Measurements from ENCODE around the gene DUOX1. TPM values are rescaled to one million over a fixed set of nuclear protein-coding genes. Genes with fewer than 3 reads are reported as not detected.
A peak's percentile ranks its signal among the peaks of the same experiment; 100 is the strongest.

DUOX1 gene
- total RNA-seq, 4 donors from 2014 or later, result 0.33 to 1.7 (median 0.61) TPM

DNA sequence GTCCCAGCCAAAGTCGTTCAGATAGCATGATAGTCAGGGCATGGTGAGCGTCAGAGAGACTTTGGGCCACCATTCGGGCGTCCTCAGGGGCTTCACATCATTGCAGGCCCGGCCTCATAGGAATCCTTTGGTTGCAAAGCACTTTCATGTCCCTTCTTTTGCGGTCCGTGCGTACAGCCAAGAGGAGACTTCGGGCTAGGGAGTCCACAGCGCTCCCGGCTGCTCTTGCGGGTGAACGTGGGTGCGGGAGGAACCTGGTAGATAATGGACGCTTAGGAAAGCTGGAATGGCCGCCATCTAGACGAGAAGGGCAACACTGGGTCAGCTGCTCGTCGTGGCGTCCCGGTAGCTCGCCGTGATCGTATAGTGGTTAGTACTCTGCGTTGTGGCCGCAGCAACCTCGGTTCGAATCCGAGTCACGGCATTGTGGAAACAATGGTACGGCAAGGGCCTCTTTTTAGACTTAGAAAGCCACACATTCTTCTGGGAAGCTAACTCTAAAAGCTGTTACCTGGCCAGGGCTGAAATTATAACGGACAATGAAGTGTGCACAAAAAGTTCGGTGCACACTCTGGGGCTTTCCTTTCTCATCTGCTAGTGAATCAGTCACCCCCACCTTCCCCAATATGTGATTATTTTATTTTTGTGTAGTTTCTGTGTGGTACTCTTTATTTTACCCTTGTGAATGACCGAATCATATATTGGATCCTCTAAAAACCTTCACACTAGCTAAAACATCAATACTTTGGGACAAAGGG, 71.2 kb downstream of the DUOX1 start:
- H3K4me3 ChIP-seq, result peak overlapping the region; percentile 69 to 80 (median 72)
- intact Hi-C loops (cut with DNase I), result loop anchor here (2.0 kb wide), 1 partner anchor 78 kb away; no protein-coding TSS in a partner anchor
- peak overlapping the region; percentile 89 to 99 (median 94) for H3K27ac ChIP-seq (replicated peaks in 1 of 4)
- H3K4me1 ChIP-seq, result peaks cover 7 to 16% (median 12%) of the 10 kb centered on the region in 4 donors
- no peaks in the 10 kb centered on the region for H3K36me3 ChIP-seq
- no peaks in the 10 kb centered on the region for H3K9me3 ChIP-seq
- TF ChIP-seq, protein P1, sequence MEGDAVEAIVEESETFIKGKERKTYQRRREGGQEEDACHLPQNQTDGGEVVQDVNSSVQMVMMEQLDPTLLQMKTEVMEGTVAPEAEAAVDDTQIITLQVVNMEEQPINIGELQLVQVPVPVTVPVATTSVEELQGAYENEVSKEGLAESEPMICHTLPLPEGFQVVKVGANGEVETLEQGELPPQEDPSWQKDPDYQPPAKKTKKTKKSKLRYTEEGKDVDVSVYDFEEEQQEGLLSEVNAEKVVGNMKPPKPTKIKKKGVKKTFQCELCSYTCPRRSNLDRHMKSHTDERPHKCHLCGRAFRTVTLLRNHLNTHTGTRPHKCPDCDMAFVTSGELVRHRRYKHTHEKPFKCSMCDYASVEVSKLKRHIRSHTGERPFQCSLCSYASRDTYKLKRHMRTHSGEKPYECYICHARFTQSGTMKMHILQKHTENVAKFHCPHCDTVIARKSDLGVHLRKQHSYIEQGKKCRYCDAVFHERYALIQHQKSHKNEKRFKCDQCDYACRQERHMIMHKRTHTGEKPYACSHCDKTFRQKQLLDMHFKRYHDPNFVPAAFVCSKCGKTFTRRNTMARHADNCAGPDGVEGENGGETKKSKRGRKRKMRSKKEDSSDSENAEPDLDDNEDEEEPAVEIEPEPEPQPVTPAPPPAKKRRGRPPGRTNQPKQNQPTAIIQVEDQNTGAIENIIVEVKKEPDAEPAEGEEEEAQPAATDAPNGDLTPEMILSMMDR (IDR thresholded peaks at IDR 0.05), result no peak
- TF ChIP-seq POLR2AphosphoS5 (IDR thresholded peaks at IDR 0.05), result peak in 1 of 2 donors; percentile 61
- H3K27me3 ChIP-seq, result no peaks in the 10 kb centered on the region
- 11% methylated on average over 21 of the region's 34 CpGs for WGBS
- peak; percentile 96 for DNase-seq (ENCODE audit: extremely low spot score)

DNA sequence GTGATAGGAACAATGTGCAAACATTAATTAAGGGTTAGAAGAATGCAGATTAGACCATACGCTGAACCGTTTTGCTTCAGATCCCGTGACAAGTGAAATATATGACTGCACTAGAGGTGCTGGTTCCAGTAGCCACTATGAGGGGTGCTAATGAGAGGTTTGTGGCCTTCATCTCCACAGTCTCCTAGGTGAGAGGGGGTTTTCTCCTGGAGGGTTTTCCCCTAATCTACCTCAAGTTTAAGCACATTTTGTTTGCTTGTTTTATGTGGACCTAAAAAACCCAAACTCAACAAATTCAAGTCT, 71.7 kb downstream of the DUOX1 start:
- peaks cover 7 to 16% (median 12%) of the 10 kb centered on the region in 4 donors for H3K4me1 ChIP-seq
- intact Hi-C loops (cut with DNase I), result loop anchor here (2.0 kb wide), 1 partner anchor 77 kb away; no protein-coding TSS in a partner anchor
- H3K9me3 ChIP-seq, result no peaks in the 10 kb centered on the region
- DNase-seq (ENCODE audit: extremely low spot score), result no peak
- 90% methylated on average over 3 of the region's 3 CpGs for WGBS
- H3K36me3 ChIP-seq, result no peaks in the 10 kb centered on the region
- peak overlapping the region in 2 of 4 donors; percentile 69 to 74 for H3K4me3 ChIP-seq
- no peaks in the 10 kb centered on the region for H3K27me3 ChIP-seq
- peak overlapping the region; percentile 89 to 99 (median 94) for H3K27ac ChIP-seq (replicated peaks in 1 of 4)
- TF ChIP-seq, protein P1 (IDR thresholded peaks at IDR 0.05), result no peak
- no peak for TF ChIP-seq EP300 (IDR thresholded peaks at IDR 0.05)
- no peak for TF ChIP-seq POLR2AphosphoS5 (IDR thresholded peaks at IDR 0.05)
- TF ChIP-seq POLR2A (IDR thresholded peaks at IDR 0.05; ENCODE audit: low read depth), result no peak

DNA sequence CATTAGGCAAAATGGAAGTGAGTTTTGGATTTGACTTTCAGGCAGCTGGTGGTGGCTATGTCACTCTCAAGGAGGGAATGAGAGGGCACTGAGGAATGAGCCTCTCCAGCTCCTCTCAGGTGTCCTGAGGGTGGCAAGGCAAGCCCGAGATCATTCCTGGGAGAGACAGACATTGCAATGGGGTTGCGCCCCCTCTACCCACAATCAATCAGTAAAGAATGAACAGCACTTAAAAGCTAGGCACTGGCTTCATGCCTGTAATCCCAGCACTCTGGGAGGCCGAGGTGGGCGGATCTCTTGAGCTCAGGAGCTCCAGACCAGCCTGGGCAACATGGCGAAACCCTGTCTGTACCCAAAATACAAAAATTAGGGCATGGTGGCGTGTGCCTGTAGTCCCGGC, 72.1 kb downstream of the DUOX1 start:
- no peak for DNase-seq (ENCODE audit: extremely low spot score)
- Histone ChIP-seq H3K4me3 (no peak overlapping the region), H3K27me3 (no peaks in the 10 kb centered on the region), H3K4me1 (peaks cover 7 to 16% (median 12%) of the 10 kb centered on the region in 4 donors), H3K27ac (replicated peaks in 1 of 4) (peak overlapping the region in 1 of 4 donors; percentile 89), H3K9me3 (no peaks in the 10 kb centered on the region), H3K36me3 (no peaks in the 10 kb centered on the region)
- intact Hi-C loops (cut with DNase I), result loop anchor here (2.0 kb wide), 1 partner anchor 77 kb away; no protein-coding TSS in a partner anchor
- WGBS, result 78% methylated on average over 7 of the region's 7 CpGs
- no peak for TF ChIP-seq EP300 (IDR thresholded peaks at IDR 0.05)
- no peak for TF ChIP-seq POLR2A (IDR thresholded peaks at IDR 0.05; ENCODE audit: low read depth)
- TF ChIP-seq, protein P1 (IDR thresholded peaks at IDR 0.05), result no peak
- TF ChIP-seq POLR2AphosphoS5 (IDR thresholded peaks at IDR 0.05), result no peak

DNA sequence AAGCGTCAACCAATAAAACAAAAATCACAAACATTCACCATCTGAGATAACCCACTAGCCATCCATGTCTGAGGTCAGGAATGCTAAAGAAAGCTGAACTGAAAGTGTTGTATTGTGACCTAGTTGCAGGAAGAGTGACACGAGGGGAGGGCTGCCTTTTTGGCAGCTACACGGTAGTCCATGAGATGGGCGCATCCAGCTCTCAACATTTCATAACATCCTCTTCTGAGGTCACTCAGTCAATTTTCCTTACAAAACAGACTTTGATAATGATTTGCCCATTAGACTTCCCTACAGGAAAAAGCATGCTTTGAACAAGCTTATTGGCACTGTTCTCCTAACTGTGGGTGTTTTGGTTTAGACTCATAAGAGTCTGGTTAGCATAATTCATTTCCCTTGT, 73.4 kb downstream of the DUOX1 start:
- TF ChIP-seq EP300 (IDR thresholded peaks at IDR 0.05) (no peak), POLR2AphosphoS5 (IDR thresholded peaks at IDR 0.05) (no peak), POLR2A (IDR thresholded peaks at IDR 0.05; ENCODE audit: low read depth) (no peak)
- TF ChIP-seq, protein P1 (IDR thresholded peaks at IDR 0.05), result no peak
- Histone ChIP-seq H3K4me1 (peaks cover 7 to 16% (median 10%) of the 10 kb centered on the region in 4 donors), H3K4me3 (no peak overlapping the region), H3K27ac (replicated peaks in 1 of 4) (no peak overlapping the region), H3K36me3 (no peaks in the 10 kb centered on the region), H3K27me3 (no peaks in the 10 kb centered on the region), H3K9me3 (no peaks in the 10 kb centered on the region)
- WGBS, result 53% methylated on average over 4 of the region's 4 CpGs
- DNase-seq (ENCODE audit: extremely low spot score), result no peak
- intact Hi-C loops (cut with DNase I), result no loop called here

All from esophagus muscularis mucosa (tissue), 4 donors.